ENCODE data around the gene CABP5.

The CABP5 gene

DNA sequence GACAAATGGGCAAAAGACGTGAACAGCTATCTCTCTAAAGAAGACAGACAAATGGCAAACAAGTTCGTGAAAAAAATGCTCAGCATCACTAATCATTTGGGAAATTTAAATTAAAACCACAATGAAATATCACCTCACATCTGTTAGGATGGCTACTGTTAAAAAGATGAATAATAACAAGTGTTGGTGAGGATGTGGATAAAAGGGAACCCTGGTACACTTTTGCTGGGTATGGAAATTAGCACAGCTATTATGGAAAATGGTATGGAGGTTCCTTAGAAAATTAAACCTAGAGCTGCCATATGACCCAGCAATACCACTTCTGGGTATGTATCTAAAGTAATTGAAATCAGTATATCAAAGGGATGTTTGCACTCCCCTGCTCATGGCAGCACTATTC lies 7.1 kb downstream of the CABP5 start:
- DNase-seq (ENCODE audit: extremely low spot score, insufficient read length, low read depth) (no peak), FAIRE-seq (no peak)

DNA sequence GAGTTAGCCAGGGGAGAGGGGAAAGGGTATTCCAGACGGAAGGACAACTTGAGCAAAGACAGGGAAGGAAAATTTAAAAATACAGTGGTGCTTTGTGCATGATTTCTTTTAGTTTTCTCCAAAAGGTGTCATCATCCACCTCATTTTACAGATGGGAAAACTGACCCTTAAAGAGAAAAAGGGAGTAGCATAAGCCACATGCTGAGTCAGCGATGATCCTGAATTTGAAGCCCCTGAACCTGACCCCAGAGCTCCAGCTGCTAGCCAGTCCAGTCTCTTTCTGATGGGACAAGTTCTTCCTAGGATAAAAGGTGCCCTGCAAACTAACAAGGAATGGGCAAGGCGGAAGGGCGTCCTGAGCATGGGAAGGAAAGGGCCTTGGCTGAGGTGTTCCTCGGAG lies 10.3 kb downstream of the CABP5 start:
- FAIRE-seq, result no peak
- DNase-seq (ENCODE audit: extremely low spot score, insufficient read length, low read depth), result no peak

DNA sequence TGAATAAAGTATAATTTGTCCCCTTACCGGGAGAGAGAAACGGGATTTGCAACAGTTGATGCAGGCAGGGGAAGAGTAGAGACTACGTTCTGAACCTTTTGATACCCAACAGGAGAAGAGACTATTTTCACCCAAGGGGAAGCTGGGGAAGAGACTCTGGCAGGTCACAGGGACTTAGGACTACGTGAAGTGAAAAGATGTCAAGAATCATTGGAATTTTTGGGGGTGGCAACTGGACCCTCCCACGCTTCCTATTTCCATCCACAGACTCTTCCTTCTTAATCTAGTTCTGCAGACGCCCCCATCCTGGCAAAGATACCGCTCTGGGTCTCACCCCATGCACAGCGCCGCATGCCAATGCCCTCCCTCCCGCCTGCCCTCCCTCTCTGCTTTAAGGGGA lies 13.8 kb downstream of the CABP5 start:
- FAIRE-seq (no peak), DNase-seq (ENCODE audit: extremely low spot score, insufficient read length, low read depth) (no peak)

DNA sequence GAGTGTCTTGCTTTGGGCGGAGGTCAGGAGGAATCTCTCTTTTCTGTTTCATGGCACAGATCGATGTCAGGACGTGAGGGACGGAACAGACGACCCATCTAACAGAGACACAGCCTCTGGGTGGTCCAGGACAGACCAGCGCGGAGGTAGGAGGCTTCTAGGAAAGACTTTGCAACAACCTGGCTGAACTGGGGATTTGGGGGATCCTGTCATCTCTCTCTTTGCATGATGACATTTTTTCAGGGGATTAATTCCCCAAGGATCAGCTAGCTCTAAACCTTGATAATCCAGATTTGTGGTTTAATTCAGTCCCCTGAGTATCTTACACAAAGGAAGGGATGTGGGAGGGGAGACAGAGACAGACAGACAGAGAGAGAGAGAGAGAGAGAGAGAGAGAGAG lies 14.4 kb downstream of the CABP5 start:
- no peak for DNase-seq (ENCODE audit: extremely low spot score, insufficient read length, low read depth)
- no peak for FAIRE-seq

DNA sequence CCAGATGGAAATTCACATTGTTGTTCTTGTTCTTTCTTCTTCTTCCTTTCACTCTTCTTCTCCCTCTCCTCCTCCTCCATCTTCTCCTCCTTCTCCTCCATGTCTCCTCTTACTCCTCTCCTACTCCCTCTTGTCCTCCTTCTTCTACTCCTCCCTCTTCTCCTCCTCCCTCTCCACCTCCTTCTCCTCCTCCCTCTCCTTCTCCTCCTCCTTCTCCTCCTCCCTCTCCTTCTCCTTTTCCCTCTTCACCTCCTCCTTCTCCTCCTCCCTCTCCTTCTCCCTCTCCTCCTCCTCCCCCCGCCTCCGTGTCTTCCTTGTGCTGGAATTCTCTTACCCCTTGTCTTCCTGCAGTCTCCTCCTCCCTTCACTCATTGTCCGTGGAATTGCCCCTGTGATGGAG lies 18.4 kb downstream of the CABP5 start:
- no peak for DNase-seq (ENCODE audit: extremely low spot score, insufficient read length, low read depth)
- no peak for FAIRE-seq

DNA sequence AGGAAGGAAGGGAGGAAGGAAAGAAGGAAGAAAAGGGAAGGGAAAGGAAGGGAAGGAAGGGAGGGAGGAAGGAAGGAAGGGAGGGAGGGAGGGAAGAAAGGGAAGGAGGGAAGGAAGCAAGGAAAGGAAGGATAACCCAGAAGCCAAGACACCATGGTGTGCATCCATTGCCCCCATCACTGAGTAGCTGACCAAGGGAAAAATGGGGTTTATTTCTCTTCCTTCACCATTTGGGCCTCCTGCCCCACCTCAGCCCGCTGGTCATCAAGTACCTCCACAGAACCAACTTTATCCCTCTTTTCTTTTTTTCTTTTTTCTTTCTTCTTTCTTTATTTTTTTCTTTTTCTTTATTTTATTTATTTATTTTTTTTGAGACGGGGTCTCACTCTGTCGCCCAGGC lies 20.4 kb downstream of the CABP5 start:
- DNase-seq (ENCODE audit: extremely low spot score, insufficient read length, low read depth) (no peak), FAIRE-seq (no peak)

DNA sequence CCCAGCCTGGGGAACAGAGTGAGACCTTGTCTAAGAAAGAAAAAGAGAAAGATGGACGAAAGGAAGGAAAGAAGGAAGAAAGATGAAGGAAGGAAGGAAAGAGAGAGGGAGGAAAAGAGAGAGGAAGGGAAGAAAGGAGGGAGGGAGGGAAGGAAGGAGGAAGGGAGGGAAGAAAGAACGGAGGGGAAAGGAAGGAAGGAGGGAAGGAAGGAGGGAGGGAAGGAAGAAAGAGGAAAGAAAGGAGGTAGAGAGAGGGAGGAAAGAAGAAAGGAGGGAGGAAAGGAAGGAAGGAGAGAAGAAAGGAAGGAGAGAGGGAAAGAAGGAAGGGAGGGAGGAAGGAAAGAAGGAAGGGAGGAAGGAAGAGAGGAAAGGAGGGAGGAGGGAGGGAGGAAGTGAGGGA lies 20.9 kb downstream of the CABP5 start:
- FAIRE-seq (no peak), DNase-seq (ENCODE audit: extremely low spot score, insufficient read length, low read depth) (no peak)

DNA sequence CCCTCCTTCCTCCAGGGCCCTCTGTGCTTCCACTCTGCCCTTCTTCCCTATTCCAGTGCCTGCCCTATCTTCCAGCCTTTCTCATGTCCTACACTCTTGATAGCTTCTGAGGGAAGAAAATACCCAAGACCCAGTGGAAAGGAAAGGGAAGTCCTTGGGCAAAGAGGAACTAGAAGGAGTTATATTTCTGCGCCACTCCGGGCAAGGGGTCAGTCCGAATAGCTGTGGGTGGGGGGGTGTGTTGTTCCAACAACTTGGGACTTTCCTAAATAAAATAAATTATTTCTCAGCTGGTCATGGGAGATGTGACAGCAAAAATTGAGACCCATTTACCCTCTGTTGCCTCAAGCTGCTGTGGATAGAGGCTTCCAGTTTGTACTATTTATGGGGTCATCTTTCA lies 23.2 kb downstream of the CABP5 start:
- FAIRE-seq (no peak), DNase-seq (ENCODE audit: extremely low spot score, insufficient read length, low read depth) (no peak)

DNA sequence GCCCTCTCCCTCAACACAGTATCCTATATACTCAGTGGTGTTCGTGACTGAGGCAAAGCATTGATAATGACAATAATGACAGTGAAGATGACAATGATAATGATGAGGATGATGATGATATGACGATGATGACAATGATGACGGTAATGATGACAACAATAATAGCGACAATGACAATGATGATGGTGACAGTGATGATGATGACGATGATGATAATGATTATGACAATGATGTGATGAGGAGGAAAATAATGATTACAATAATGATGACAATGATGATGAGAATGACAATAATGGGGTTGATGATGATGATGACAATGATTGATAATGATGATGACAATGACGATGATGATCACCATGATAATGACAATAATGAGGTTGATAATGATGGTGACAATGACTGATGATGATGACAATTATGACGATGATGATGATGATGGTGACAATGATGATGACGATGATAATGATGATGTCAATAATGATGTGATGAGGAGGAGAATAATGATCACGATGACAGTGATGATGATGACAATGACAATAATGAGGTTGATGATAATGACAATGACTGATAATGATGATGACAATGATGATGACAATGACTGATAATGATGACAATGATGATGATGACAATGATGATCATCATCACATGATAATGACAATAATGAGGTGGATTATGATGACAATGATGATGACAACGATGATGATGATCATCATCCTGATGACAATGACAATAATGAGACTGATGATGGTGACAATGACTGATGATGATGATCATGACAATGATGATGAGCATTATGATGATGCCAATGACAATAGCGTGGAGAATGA lies 32.7 kb downstream of the CABP5 start:
- FAIRE-seq, result no peak
- no peak for DNase-seq (ENCODE audit: extremely low spot score, insufficient read length, low read depth)

DNA sequence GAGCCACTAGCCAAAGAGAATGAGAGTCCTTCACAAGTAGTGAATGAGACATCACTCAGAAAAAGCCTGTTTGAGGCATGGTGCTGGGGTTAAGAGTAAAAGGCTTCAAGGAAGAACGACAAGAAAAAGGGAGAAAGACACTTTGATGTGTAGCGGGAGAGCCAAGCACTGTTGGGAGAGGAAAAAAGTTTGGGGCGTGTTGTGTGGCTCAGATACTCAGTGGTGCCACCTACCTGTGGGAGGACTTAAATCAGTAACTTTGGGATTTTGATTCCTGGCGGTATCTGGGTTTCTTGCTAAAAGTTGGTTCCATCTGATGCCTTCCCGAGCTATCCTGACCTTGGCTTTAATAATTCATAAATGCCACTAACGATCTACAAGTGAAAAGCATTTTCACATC lies 37.1 kb downstream of the CABP5 start:
- FAIRE-seq, result no peak
- no peak for DNase-seq (ENCODE audit: extremely low spot score, insufficient read length, low read depth)

DNA sequence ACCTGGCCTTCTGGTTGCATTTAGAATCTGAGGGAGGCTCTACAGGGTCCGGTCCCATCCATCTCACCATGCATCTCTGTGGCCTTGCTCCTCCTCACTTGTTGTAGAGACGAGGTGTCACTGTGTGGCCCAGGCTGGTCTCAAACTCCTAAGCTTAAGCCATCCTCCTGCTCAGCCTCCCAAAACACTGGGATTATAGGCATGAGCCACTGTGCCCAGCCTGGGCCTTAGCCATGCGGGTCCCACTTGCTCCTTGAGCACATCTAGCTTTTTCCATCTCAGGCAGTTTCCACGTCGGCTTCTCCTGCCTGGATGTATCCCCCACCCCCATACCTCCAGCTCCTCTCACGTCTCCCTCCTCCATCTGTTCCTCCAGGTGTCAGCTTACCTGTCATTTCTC lies 39.6 kb downstream of the CABP5 start:
- no peak for FAIRE-seq
- DNase-seq (ENCODE audit: extremely low spot score, insufficient read length, low read depth), result no peak

DNA sequence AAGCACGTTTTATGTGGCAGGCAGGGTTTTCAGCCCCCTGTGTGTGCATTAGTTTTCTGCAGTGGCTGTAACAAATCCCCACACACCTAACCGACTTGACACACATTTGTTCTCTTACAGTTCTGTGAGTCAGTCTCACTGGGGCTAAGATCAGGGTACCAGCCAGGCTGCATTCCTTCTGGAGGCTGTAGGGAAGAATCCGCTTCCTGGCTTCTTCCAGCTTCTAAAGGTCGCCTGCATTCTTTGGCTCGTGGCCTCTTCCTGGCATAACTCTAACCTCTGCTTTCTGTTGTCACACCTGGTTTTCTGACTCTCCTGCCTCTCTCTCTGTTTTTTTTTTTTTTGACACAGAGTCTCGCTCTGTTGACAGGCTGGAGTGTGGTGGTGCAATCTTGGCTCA lies 43.0 kb downstream of the CABP5 start:
- DNase-seq (ENCODE audit: extremely low spot score, insufficient read length, low read depth), result no peak
- no peak for FAIRE-seq

DNA sequence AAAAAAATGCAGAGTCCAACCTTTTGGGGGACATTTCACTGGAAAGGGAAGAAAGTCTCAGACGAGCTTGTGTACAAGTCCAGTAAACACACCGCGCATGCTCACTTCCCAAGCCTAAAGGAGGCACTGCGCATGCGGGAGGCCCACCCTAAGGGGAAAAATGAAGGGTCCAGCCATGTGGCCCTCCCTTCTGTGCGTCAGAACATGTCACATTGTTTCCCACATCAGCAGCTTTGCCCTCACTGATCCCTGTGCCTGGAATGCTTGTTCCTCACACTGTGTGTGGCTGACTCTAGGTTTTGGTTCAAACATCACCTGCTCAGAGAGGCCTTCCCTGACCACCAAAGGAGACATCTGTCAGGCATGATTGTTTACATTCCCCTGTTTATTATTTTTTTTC lies 45.1 kb downstream of the CABP5 start:
- DNase-seq (ENCODE audit: extremely low spot score, insufficient read length, low read depth), result no peak
- no peak for FAIRE-seq

DNA sequence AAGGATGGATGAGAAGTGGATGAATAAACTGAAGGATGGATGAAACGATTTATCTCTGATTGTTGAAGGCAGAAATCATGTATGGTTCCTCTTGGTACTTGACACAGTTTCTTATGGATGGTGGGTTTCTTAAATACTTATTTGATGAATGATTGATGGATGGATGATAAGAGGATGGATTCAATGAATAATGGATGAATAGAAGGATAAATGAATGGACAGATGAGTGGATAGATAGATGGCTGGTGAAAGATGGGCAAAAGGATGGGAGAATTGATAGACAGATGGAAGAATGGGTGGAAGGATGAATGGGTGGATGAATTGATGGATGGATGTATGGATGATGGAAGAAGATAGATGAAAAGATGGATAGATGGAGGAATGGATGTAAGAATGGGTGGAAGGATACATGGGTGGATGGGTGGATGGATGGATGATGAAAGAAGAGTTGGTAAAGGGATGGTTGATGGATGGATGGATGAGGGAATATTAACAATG lies 47.6 kb downstream of the CABP5 start:
- DNase-seq (ENCODE audit: extremely low spot score, insufficient read length, low read depth) (no peak), FAIRE-seq (no peak)

DNA sequence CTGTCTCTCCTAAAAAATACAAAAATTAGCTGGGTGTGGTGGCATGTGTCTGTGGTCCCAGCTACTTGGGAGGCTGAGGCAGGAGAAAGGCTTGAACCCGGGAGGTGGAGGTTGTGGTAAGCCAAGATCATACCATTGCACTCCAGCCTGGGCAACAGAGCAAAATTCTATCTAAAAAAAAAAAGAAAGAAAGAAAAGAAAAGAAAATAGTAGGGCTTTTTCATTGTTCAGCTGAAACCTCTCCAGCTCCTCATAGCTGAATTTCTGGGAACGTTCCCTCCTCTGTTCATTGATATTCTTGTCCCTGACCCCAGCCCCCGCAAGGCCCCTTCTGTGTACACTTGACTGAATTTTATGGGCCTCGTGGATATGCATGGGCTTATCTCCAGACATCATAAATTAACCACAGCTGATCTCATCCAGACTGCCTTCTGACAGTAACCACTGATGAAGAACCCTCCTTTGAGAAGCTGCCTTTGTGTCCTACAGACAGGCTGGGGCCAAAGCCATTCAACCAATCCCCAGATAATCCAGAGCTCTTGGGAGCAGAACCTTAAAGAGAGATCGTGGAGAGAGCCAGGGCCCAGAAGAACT lies 49.6 kb downstream of the CABP5 start, which contains the start of gene ELSPBP1:
Gene ELSPBP1 (plus strand): TSS at position 424 of the 594 bp plus-strand sequence. CDS start 14,036 bp downstream, outside the sequence.
- DNase-seq (ENCODE audit: extremely low spot score, insufficient read length, low read depth), result no peak

DNA sequence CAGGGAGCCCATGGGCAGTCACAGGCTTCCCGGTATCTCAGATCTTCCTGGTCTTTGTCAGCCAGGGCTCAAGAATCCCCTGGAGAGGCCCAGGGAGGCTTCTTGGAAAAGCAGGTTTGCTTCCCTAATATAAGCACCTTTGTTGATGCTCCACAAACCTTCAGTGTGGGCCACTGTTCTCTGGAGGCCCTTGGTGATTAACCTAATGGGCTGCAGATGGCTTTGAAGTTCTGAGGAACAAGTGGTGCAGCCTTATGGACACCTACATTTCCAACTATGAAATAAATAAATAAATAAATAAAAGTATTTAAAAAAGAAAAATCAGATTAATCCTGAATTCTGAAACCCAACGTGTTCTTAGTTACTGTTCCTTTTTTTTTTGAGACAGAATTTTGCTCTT lies 51.8 kb downstream of the CABP5 start, which contains the start of gene BSPH1:
Gene BSPH1 (minus strand): TSS at position 101 of the 400 bp plus-strand sequence. CDS start 89 bp downstream, at position 12.
- DNase-seq (ENCODE audit: extremely low spot score, insufficient read length, low read depth), result no peak
- FAIRE-seq, result no peak

More for the DNA sequence above, 49.6 kb downstream of the CABP5 start, which contains the start of gene ELSPBP1:
- no peak for FAIRE-seq

DNA sequence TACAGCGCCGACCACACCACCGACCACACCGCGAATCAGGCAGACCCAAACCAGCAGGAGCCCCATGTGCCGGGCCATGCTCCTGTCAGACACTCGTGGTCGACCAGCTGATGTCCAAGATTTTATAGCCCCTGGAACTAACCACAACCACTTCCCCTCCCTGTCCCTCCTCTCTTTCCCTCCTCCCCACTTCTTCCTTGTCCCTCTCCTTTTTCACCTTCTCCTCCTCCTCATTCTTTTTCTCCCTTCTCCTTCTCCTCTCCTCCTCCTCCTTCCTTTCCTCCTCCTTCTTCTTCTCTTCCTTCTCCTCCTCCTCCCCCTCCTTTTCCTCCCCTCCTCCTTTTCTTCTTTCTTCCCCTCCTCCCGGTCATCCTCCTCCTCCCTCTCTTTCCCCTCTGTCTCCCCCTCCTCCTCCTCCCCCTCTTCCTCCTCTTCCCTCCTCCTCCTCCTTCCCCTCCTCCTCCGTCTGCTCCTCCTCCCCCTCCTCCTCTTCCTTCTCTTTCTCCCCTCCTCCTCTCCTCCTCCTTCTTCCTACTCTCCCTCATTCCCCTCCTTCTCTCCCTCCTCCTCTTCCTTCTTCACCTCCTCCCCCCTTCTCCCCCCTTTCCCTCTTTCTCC lies 52.6 kb downstream of the CABP5 start:
- DNase-seq (ENCODE audit: extremely low spot score, insufficient read length, low read depth), result no peak

More for the DNA sequence above, 52.6 kb downstream of the CABP5 start:
- no peak for FAIRE-seq

Measured in GM18507 (cell line).